ENCODE data around the gene AACS.
"Not testable (repeated sequence)": the region's sequence is repeated elsewhere in the genome, so short reads cannot be mapped to it uniquely, and the experiment has no call there.

The AACS gene

GRCh38 chr12:125081427-125081826 is 16.2 kb downstream of the AACS start:
- no peak for DNase-seq (ENCODE audit: extremely low read depth, low read depth)
- TF ChIP-seq CTCF (IDR thresholded peaks at IDR 0.05; ENCODE audit: low read depth, low read length): no peak

GRCh38 chr12:125083072-125083471 is 17.8 kb downstream of the AACS start:
- DNase-seq (ENCODE audit: extremely low read depth, low read depth): no peak
- no peak for TF ChIP-seq CTCF (IDR thresholded peaks at IDR 0.05; ENCODE audit: low read depth, low read length)

- not testable (repeated sequence) for DNase-seq (ENCODE audit: extremely low read depth, low read depth)
These were observed 23.0 kb downstream of the AACS start for GRCh38 chr12:125088199-125088598.

GRCh38 chr12:125089083-125089482 is 23.8 kb downstream of the AACS start:
- no peak for TF ChIP-seq CTCF (IDR thresholded peaks at IDR 0.05; ENCODE audit: low read depth, low read length)
- DNase-seq (ENCODE audit: extremely low read depth, low read depth): no peak

GRCh38 chr12:125089626-125090025 is 24.4 kb downstream of the AACS start:
- no peak for TF ChIP-seq CTCF (IDR thresholded peaks at IDR 0.05; ENCODE audit: low read depth, low read length)

GRCh38 chr12:125090437-125090836 is 25.2 kb downstream of the AACS start:
- TF ChIP-seq CTCF (IDR thresholded peaks at IDR 0.05; ENCODE audit: low read depth, low read length): no peak
- no peak for DNase-seq (ENCODE audit: extremely low read depth, low read depth)

More at GRCh38 chr12:125089626-125090025, 24.4 kb downstream of the AACS start:
- DNase-seq (ENCODE audit: extremely low read depth, low read depth): no peak

- no peak for DNase-seq (ENCODE audit: extremely low read depth, low read depth)
- no peak for TF ChIP-seq CTCF (IDR thresholded peaks at IDR 0.05; ENCODE audit: low read depth, low read length)
These were observed 26.2 kb downstream of the AACS start for GRCh38 chr12:125091401-125091800.

- no peak for DNase-seq (ENCODE audit: extremely low read depth, low read depth)
- no peak for TF ChIP-seq CTCF (IDR thresholded peaks at IDR 0.05; ENCODE audit: low read depth, low read length)
These were observed 27.1 kb downstream of the AACS start for GRCh38 chr12:125092108-125092871.
